Measurements from ENCODE around the gene BUD31.

- TF ChIP-seq CTCF (IDR thresholded peaks at IDR 0.05) (no peak), POLR2A (IDR thresholded peaks at IDR 0.05) (no peak), POLR2AphosphoS5 (IDR thresholded peaks at IDR 0.05) (no peak)
These were observed 13.9 kb downstream of the BUD31 start for GRCh38 chr7:99422625-99423024.

Data from stomach (tissue), 4 donors.